Testis (tissue), 3 donors: ENCODE measurements around the gene SMURF1. TPM values are rescaled to one million over a fixed set of nuclear protein-coding genes. Genes with fewer than 3 reads are reported as not detected.

ENCODE experiments used
- DNase-seq: peaks from one replicate; pipeline ENCODE4 v3.0.0-alpha.2; 2019
- H3K27ac ChIP-seq, 2 donors: fragments of 200-600 bp; sonication (generic); one replicate each; pipeline ENCODE4 v1.5.1; 2019
- H3K27me3 ChIP-seq: fragments of 200-600 bp; sonication (generic); one replicate; pipeline ENCODE4 v1.5.1; 2019
- H3K36me3 ChIP-seq: fragments of 200-600 bp; sonication (generic); one replicate; pipeline ENCODE4 v1.5.1; 2017; ENCODE audit warnings: low read depth; ENCODE audit errors: missing control alignments
- H3K4me1 ChIP-seq: fragments of 200-600 bp; sonication (generic); one replicate; pipeline ENCODE4 v1.5.1; 2019
- H3K4me3 ChIP-seq, 2 donors: fragments of 200-600 bp; sonication (generic); one replicate each; pipeline ENCODE4 v1.5.1; 2017 to 2019
- H3K9me3 ChIP-seq: fragments of 200-600 bp; sonication (generic); one replicate; pipeline ENCODE4 v1.5.1; 2017
- CTCF ChIP-seq, 3 experiments: fragments of 450-650 bp in 2 of 3; fragments of 200-600 bp in 1 of 3; sonication (generic) in 1 of 3; IDR thresholded peaks; one replicate each; pipeline ENCODE4 v1.5.1; 2016 to 2019; ENCODE audit warnings: antibody characterized with exemption in 3 of 3, mild to moderate bottlenecking in 2 of 3, moderate library complexity in 1 of 3
- POLR2A ChIP-seq: fragments of 450-650 bp; IDR thresholded peaks from one replicate; pipeline ENCODE4 v1.6.1; 2017; ENCODE audit warnings: antibody characterized with exemption, mild to moderate bottlenecking, moderate library complexity
- WGBS, 2 donors: methylation state at CpG; one replicate each; pipeline ENCODE4 v1.1.5; 2018; 5-methylcytosine and 5-hydroxymethylcytosine counted together
- intact Hi-C: fragments of 100-400 bp; cut with DNase I; formaldehyde crosslinking; loops from one replicate; pipeline ENCODE4 v1.15.1; 2023; ENCODE audit warnings: low total_unique reads
- polyA plus RNA-seq: library from polyadenylated mRNA; stranded (reverse); fragments of 350-450 nt; fragmentation: Illumina TruSeq; extraction: RNeasy Lipid Tissue Mini Kit (QIAGEN cat#74804); gene quantifications from one replicate; pipeline ENCODE4 v1.2.3, GENCODE V29; 2014; ENCODE audit warnings: low read depth, low replicate concordance; ENCODE audit not compliant: insufficient read depth
- total RNA-seq, 2 donors: library from RNA; depleted of rRNA; stranded (reverse); fragments of >200 nt; gene quantifications; one replicate each; pipeline ENCODE4 v1.2.3, GENCODE V29; 2016

The SMURF1 gene
- total and polyA plus RNA-seq, 3 donors from 2014 or later = 34.5 to 79.5 (median 46.9) TPM

GRCh38 chr7:99004216-99004615 lies 139.7 kb downstream of the SMURF1 start:
- peak; percentile 6 for DNase-seq
- no peaks in the 10 kb centered on the region for H3K36me3 ChIP-seq
- H3K4me1 ChIP-seq = no peaks in the 10 kb centered on the region
- H3K9me3 ChIP-seq = no peaks in the 10 kb centered on the region
- H3K4me3 ChIP-seq = no peak overlapping the region
- WGBS, 2 donors = 87 to 96% methylated on average over 8 of the region's 8 CpGs
- no peaks in the 10 kb centered on the region for H3K27me3 ChIP-seq
- intact Hi-C loops = no loop called here
- TF ChIP-seq CTCF (IDR thresholded peaks at IDR 0.05) (no peak), POLR2A (no peak)
- H3K27ac ChIP-seq = no peak overlapping the region

GRCh38 chr7:99003419-99003818 lies 140.5 kb downstream of the SMURF1 start:
- H3K27me3 ChIP-seq = no peaks in the 10 kb centered on the region
- H3K36me3 ChIP-seq = no peaks in the 10 kb centered on the region
- H3K4me3 ChIP-seq = no peak overlapping the region
- 94 to 96% methylated on average over 9 to 15 of the region's 15 CpGs for WGBS, 2 donors
- intact Hi-C loops = no loop called here
- no peaks in the 10 kb centered on the region for H3K4me1 ChIP-seq
- no peak for TF ChIP-seq CTCF (IDR thresholded peaks at IDR 0.05)
- no peak for TF ChIP-seq POLR2A
- no peak overlapping the region for H3K27ac ChIP-seq
- DNase-seq = peak; percentile 11
- H3K9me3 ChIP-seq = no peaks in the 10 kb centered on the region

GRCh38 chr7:99002827-99003212 lies 141.1 kb downstream of the SMURF1 start:
- Histone ChIP-seq H3K36me3 (no peaks in the 10 kb centered on the region), H3K4me1 (no peaks in the 10 kb centered on the region), H3K27me3 (no peaks in the 10 kb centered on the region), H3K9me3 (no peaks in the 10 kb centered on the region), H3K27ac (no peak overlapping the region), H3K4me3 (no peak overlapping the region)
- intact Hi-C loops = no loop called here
- no peak for TF ChIP-seq CTCF (IDR thresholded peaks at IDR 0.05)
- no peak for TF ChIP-seq POLR2A
- WGBS, 2 donors = 90 to 92% methylated on average over 18 to 20 of the region's 20 CpGs
- DNase-seq = peak; percentile 6

- Histone ChIP-seq H3K4me3 (no peak overlapping the region), H3K27me3 (no peaks in the 10 kb centered on the region), H3K4me1 (no peaks in the 10 kb centered on the region), H3K9me3 (no peaks in the 10 kb centered on the region), H3K27ac (no peak overlapping the region), H3K36me3 (no peaks in the 10 kb centered on the region)
- WGBS, 2 donors = 87 to 90% methylated on average over 11 to 12 of the region's 12 CpGs
- intact Hi-C loops = no loop called here
- TF ChIP-seq POLR2A = no peak
- no peak for TF ChIP-seq CTCF (IDR thresholded peaks at IDR 0.05)
- peak; percentile 4 for DNase-seq
Observed at GRCh38 chr7:99002148-99002826, 141.6 kb downstream of the SMURF1 start.
